Tibial artery (tissue), 4 donors: ENCODE data around the gene ITGB1.
"Not testable (repeated sequence)": the region's sequence is repeated elsewhere in the genome, so short reads cannot be mapped to it uniquely, and the experiment has no call there.

Source experiments
- DNase-seq, 2 donors: peaks; one replicate each; pipeline ENCODE4 v3.0.0-alpha.2; 2019
- H3K27ac ChIP-seq, 2 donors: fragments of 200-600 bp; sonication (generic) in 1 of 2; 1 replicate in 1 of 2; 2 replicates in 1 of 2; pipeline ENCODE4 v1.5.1; 2018 to 2019; ENCODE audit warnings: mild to moderate bottlenecking in 1 of 2
- H3K27me3 ChIP-seq, 2 donors: fragments of 200-600 bp; sonication (generic) in 1 of 2; one replicate each; pipeline versions ENCODE4 v1.5.1 to v1.6.0; 2016 to 2019
- H3K36me3 ChIP-seq, 3 donors: fragments of 200-600 bp; sonication (generic) in 2 of 3; one replicate each; pipeline ENCODE4 v1.5.1; 2016 to 2019; ENCODE audit warnings: mild to moderate bottlenecking in 2 of 3
- H3K4me1 ChIP-seq, 4 donors: fragments of 200-600 bp; sonication (generic) in 2 of 4; 1 replicate in 3 of 4; 2 replicates in 1 of 4; pipeline ENCODE4 v1.5.1; 2016 to 2019
- H3K4me3 ChIP-seq, 2 donors: fragments of 200-600 bp; sonication (generic) in 1 of 2; 1 replicate in 1 of 2; 2 replicates in 1 of 2; pipeline ENCODE4 v1.5.1; 2018 to 2019; ENCODE audit warnings: mild to moderate bottlenecking in 2 of 2
- H3K9me3 ChIP-seq, 3 donors: fragments of 200-600 bp; sonication (generic) in 1 of 3; one replicate each; pipeline ENCODE4 v1.5.1; 2016 to 2019
- intact Hi-C: fragments of 100-400 bp; cut with DNase I; formaldehyde crosslinking; loops from one replicate; pipeline ENCODE4 v1.15.0; 2023; ENCODE audit warnings: low total_unique reads
- TF ChIP-seq, protein P1 (sequence below), 2 experiments: fragments of 200-600 bp in 1 of 2; fragments of 450-650 bp in 1 of 2; IDR thresholded peaks; one replicate each; pipeline ENCODE4 v1.5.1; 2017 to 2019; ENCODE audit warnings: antibody characterized with exemption in 2 of 2, mild to moderate bottlenecking in 1 of 2, moderate library complexity in 1 of 2

Gene ITGB1

DNA sequence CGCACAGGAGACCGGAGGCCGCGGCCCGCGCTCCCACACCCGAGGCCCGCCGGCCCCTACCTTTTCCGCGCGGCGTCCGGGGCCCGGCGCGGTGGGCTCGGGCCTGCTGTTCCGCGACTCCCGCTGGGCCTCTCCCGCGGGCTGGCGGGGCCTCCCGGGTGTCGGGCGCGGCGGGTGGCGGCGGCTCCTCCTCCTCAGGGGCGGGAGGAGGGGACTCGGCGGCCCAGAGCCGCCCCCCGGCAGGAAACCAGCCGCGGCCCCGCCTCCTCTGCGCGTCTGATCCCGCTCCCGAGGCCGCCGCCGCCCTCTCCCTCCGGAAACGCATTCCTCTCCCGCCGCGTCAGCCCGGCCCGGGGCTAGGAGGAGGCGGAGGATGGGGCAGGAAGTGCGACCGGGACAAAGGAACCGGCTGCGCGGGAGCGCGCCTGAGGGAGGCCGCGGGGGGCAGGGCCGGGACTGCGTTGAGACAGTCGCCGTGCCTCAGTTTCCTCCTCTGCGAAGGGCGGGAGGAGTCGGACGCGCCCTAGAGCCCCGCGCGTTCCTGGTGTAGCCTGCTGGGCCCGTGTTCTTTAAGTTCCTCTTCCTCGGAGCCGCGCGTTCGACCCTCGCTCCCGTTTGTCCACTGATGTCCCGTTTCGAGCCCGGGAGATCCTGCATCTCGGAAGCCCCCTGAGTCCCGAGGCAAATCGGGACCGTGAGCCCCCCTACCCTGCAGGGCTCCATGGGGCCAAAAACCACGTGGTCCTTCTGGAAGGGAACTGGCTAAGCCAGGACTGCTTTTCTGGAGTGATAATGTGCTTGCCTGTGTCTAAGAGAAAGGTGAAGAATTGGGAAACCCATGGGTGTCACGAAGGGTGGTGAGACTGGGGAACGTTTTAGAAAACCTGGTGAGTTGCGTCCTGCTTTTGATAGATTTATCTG, at the start of gene ITGB1:
Gene ITGB1, minus strand, starts transcription at position 146 of the 921 bp plus-strand sequence. CDS start 22,672 bp downstream, outside the sequence.
- Histone ChIP-seq H3K27ac (peak within 1 kb of the TSS; percentile 95 to 98), H3K36me3 (no peaks in the 10 kb centered on the region), H3K4me1 (peaks cover 0 to 72% (median 44%) of the 10 kb centered on the region in 4 donors), H3K9me3 (no peaks in the 10 kb centered on the region), H3K27me3 (no peaks in the 10 kb centered on the region), H3K4me3 (peak within 1 kb of the TSS; percentile 87 to 98)
- TF ChIP-seq, protein P1, sequence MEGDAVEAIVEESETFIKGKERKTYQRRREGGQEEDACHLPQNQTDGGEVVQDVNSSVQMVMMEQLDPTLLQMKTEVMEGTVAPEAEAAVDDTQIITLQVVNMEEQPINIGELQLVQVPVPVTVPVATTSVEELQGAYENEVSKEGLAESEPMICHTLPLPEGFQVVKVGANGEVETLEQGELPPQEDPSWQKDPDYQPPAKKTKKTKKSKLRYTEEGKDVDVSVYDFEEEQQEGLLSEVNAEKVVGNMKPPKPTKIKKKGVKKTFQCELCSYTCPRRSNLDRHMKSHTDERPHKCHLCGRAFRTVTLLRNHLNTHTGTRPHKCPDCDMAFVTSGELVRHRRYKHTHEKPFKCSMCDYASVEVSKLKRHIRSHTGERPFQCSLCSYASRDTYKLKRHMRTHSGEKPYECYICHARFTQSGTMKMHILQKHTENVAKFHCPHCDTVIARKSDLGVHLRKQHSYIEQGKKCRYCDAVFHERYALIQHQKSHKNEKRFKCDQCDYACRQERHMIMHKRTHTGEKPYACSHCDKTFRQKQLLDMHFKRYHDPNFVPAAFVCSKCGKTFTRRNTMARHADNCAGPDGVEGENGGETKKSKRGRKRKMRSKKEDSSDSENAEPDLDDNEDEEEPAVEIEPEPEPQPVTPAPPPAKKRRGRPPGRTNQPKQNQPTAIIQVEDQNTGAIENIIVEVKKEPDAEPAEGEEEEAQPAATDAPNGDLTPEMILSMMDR (IDR thresholded peaks at IDR 0.05) = peak in 1 of 2 experiments; percentile 14
- intact Hi-C loops = no loop called here
- peak; percentile 96 to 98 for DNase-seq

GRCh38 chr10:33006342-33006887, 48.4 kb upstream of the ITGB1 start:
- H3K9me3 ChIP-seq = no peaks in the 10 kb centered on the region
- H3K27ac ChIP-seq = peak overlapping the region; percentile 73 to 85
- DNase-seq = peak in 1 of 2 donors; percentile 71
- peaks cover 0 to 24% (median 7%) of the 10 kb centered on the region in 4 donors for H3K4me1 ChIP-seq
- TF ChIP-seq, protein P1 (IDR thresholded peaks at IDR 0.05) = no peak
- H3K36me3 ChIP-seq = no peaks in the 10 kb centered on the region
- peak overlapping the region; percentile 55 to 57 for H3K4me3 ChIP-seq
- no peaks in the 10 kb centered on the region for H3K27me3 ChIP-seq
- intact Hi-C loops = no loop called here

- peak overlapping the region; percentile 73 to 85 for H3K27ac ChIP-seq
Observed at GRCh38 chr10:33005322-33006301, 47.6 kb upstream of the ITGB1 start.

DNA sequence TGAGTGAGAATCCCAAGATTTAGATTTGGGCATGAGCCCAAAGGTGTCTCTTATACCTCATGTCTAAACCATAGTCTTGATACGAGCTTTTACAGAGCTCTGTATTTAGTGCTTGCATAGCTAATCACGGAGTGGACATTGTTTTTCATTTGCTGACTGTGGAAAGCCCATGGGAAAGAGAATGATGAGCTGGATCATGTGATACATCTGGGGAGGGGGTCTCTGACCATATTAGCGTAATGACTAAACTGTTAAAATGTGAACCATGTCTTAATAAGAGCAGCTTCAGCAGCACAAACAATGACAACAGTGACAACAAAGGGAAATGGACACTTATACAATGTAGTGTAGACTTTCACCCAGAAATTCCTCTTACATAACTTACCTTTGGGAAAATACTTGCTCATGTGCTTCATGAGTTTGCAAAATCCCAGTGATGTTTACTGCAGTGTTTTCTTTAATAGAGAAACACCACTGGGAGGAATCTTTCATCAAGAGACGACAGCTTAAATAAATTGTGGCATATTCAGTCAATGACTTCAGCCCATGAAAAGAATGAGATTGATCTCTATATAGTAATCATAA, 44.0 kb upstream of the ITGB1 start:
- Histone ChIP-seq H3K9me3 (no peaks in the 10 kb centered on the region), H3K27ac (no peak overlapping the region), H3K27me3 (no peaks in the 10 kb centered on the region), H3K4me1 (peaks cover 0 to 22% (median 7%) of the 10 kb centered on the region in 4 donors), H3K36me3 (no peaks in the 10 kb centered on the region), H3K4me3 (no peak overlapping the region)
- TF ChIP-seq, protein P1 (IDR thresholded peaks at IDR 0.05) = no peak
- intact Hi-C loops = no loop called here
- DNase-seq = no peak

More at GRCh38 chr10:33005322-33006301, 47.6 kb upstream of the ITGB1 start:
- Histone ChIP-seq H3K27me3 (no peaks in the 10 kb centered on the region), H3K4me3 (peak overlapping the region; percentile 55 to 57), H3K9me3 (no peaks in the 10 kb centered on the region), H3K4me1 (peaks cover 0 to 24% (median 7%) of the 10 kb centered on the region in 4 donors), H3K36me3 (no peaks in the 10 kb centered on the region)
- intact Hi-C loops = no loop called here
- DNase-seq = peak; percentile 68 to 92
- TF ChIP-seq, protein P1 (IDR thresholded peaks at IDR 0.05) = no peak

DNA sequence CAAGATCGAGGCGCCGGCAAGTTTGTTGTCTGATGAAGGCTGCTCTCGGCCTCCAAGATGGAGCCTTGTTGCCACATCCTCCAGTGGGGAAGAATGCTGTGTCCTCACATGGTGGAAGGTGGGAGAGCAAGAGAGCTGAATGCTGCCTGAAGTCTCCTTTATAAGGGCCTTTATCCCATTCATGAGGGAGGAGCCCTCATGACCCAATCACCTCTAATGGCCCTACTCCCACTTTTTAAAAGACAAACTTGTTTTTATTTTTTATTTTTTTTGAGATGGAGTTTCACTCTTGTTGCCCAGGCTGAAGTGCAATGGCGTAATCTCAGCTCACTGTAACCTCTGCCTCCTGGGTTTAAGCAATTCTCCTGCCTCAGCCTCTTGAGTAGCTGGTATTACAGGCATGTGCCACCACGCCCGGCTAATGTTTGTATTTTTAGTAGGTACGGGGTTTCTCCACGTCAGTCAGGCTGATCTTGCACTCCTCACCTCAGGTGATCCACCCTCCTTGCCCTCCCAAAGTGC, 40.1 kb upstream of the ITGB1 start:
- peaks cover 0 to 14% (median 6%) of the 10 kb centered on the region in 4 donors for H3K4me1 ChIP-seq
- H3K27me3 ChIP-seq, H3K9me3 ChIP-seq, H3K27ac ChIP-seq, H3K36me3 ChIP-seq, H3K4me3 ChIP-seq, DNase-seq, intact Hi-C loops: not testable (repeated sequence)
